Left ventricle myocardium superior (tissue), 1 donor: ENCODE data around the gene S100A14. TPM values are rescaled to one million over a fixed set of nuclear protein-coding genes. Genes with fewer than 3 reads are reported as not detected.

Experiments
- ATAC-seq: fragments of 200-7000 bp; cut with Tn5 transposase; one replicate; pipeline ENCODE4 v1.9.1; 2020; ENCODE audit warnings: mild to moderate bottlenecking, moderate library complexity
- DNase-seq: peaks from one replicate; pipeline ENCODE4 v3.0.0-alpha.2; 2020
- intact Hi-C: fragments of 100-400 bp; cut with micrococcal nuclease; formaldehyde crosslinking; loops from one replicate; pipeline ENCODE4 v1.11.0; 2022
- total RNA-seq: library from RNA; stranded (reverse); fragmentation: NEBNext Ultra II Directional; extraction: Animal tissue kit (Norgen Biotek cat#: 25700); gene quantifications from one replicate; pipeline ENCODE4 v1.2.1, GENCODE V29; 2021
- donor health status: DM: no; HTN: yes; CAD: no; lungs with severe emphysema.

S100A14 gene
- total RNA-seq, 1 donor from 2014 or later = 5.7 TPM

DNA sequence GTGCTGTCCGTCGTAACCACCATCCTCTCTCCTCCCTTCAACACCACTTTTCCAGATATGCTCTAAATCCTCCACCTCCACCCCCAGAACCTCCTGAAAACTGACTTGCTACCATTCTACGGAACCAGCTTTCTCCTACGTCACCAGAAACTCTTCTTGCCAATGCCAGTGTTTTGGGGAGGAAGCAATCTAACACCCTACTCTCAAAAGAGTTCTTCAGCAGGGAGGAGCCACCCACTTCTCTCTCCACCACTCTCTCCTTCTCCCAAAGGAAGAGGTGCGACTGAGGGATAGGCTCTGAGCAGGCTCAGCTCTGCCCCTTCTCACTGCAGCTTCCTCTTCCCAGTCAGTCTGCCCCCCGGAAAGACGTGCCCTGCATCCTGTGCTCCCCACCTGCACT, 44.4 kb downstream of the S100A14 start:
- no peak for ATAC-seq
- DNase-seq = no peak
- intact Hi-C loops = no loop called here

DNA sequence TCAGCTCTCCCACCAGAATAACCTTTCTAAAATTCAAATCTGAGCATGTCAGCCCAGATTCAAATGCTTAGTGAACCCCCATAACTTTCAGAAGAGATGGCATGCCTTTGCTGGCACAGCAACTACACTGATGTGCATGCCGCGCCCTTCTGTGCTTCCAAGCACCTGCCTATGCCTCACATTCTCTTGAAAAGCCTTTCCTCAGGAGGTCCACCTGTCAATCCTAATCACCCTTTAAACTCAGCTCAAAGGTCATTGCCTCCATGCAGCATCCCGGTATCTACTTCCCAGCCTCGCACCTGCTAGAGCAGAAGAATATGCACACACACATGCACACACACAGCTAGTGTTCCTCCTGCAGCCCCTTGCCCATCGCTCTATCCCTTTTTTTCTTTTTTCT, 45.3 kb downstream of the S100A14 start:
- intact Hi-C loops = no loop called here
- DNase-seq = no peak
- ATAC-seq = no peak

DNA sequence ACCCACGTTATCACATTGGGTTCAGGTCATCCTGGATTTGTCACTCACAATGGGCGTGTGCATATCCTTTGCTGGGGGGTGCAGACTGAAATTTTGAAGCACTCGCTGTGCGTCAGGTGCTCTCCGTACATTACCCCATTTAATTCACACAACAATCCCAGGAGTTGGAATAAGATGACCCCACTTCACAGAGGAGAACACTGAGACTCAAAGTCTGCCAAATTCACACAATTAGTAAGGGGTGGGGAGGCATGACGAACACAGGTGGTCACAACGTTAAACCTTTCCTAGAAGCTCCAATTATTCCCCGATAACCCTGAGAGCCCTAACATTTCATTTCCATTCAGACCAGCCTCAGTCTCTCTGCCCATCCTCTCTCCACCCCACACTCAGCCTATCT, 46.7 kb downstream of the S100A14 start:
- ATAC-seq = no peak
- intact Hi-C loops = no loop called here
- no peak for DNase-seq

DNA sequence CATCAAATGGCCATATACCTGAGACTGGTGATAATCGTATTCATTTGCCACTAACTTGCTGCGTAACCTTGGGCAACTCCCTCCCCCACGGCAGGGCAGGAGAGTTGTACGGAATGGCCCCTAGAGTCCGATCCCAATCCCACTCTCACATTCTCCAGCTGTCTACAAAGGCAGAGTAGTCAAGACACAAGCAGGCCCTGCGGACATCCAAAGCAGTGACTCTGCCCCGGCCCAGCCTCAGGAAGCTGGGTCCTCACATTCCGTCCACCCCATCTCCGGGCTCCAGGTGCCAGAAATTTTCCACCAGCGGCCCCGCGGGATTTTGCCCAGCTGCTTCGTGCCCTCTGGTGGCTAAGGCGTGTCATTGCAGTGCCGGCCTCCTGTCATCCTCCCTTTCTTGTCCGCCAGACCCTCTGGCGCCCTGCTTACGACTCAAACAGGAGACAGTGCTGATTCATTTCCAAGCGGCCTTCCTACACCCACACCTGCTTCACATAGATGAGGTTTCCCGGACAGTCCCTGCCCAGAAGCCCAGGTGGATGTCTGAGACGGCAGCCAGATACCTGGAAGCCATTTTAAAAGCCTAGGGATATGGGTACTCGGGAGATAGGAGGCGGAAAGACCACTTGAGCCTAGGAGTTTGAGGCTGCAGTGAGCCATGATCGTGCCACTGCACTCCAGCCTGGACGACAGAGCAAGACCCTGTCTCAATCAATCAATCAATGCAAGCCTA, 47.6 kb downstream of the S100A14 start:
- ATAC-seq = peak; percentile 36

DNA sequence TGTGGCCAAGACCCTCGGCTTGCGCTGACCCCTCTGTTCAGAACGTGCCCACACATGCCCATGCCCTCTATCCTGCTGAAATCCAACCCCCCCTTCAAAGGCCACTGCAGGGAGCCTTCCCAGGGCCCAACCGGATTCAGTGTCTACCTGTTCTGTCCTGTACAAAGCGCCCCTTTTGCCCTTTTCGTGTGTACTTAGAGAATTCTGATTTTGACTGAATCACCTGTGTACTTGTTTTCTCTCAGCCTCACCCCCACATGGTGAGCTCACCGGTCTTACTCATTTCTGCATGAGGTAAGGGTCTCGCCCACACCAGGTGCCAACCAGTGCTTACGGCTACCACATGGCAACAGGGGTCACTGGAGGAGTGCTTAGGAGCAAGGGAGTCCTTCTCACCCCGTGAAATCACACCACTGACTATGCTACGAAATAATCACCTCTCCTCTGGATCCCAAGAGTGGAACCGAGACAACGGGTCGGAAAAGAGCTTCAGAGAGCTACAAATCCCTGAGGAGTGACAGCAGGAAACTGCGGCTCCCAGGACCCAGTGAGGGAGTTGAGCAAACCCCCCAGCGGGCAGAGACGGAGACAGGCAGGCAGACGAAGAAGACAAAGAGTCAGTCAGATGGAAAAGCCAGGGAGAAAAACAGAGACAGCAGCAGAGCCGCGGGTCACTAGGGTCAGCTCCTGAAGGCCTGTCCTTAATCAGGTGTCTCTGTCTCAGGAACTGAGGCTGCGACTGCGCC, 48.3 kb downstream of the S100A14 start:
- intact Hi-C loops = no loop called here
- DNase-seq (no peak), ATAC-seq (no peak)

More for the DNA sequence above, 47.6 kb downstream of the S100A14 start:
- intact Hi-C loops = no loop called here
- DNase-seq = peak; percentile 92

DNA sequence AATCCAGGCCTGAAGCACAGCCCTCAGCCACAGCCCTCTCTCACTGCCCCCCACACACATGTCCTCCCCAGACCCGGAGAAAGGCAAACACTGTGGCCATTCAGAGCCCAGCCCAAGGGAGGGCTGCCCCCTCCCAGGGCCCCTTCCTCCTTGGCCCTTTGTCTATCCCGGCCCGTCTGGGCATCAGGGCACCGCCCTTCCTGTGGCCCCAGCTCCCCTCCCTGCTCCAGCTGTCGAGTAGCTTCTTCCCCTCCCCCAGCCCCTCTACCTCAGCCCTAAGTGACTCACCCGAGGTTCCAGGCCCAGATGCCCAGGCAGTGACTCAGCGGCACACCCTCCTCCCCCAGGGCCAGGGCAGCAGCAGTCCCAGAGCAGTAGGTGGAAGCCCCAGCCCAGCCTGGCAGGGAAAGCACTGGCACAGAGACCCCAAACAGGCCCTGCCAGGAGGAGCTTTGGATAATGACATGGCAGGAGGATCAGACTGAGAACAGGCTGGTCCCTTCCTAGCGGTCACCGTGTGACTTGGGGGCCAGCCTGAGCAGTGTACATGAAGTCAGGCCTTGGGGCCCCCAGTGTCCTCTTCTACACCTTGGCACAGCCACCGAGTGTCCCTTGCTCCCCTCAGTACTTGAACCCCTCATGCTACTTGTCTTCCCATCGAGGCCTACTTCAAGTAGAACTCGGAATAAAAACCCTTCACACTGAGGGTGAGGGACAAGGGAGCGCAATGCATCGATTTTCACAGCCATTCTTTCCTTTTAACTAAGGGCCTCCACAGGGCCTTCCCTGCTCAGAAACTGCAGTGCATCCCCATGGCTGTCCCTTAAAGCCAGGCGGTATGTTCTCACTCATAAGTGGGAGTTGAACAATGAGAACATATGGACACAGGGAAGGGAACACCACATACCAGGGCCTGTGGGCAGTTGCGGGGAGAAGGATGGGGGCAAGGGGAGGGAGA, 49.4 kb downstream of the S100A14 start:
- intact Hi-C loops = no loop called here
- ATAC-seq = peak; percentile 94
- peak; percentile 91 for DNase-seq

DNA sequence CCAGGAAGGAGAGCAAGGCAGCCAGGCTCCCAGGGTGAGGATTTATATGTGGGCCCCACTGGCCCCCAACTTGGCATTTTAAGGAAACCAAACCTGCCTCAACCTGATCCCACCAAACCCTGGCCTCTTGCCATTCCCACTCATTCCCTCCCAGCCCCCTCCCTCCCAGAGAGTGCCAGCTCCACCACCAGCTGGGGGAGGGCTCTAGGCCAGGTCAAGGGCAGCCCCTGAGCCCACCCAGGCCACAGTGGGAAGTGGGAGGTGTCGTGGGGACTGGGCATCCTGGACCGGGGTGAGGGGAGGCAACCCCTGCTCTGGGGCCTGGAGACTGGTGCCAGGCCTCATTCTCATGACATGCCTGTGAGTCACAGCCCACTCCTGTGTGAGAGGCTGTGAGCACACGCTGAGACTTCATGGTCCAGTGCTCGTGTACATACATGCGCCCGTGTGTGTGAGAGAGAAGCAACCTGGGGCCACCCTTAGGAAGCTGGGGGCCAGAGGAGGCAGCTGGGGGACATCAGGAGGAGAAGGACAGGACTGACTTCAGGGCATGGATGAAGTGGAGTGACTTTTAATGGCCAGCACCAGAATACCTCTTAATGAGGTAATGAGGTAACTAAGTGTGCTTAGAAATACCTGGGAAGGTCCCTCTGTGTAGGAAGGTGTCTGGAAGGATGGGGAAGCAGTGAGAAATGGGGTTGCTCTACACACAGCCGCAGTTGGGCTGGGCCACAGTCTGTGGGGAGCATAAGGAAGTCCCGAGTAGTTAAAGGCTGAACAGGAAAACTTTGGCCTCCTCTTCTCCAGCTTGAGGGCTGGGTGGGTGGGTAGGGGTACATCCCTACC, 50.4 kb downstream of the S100A14 start, which contains the start of gene S100A2:
S100A2 (minus strand) TSS at position 316 of the 846 bp plus-strand sequence. CDS start 1,967 bp downstream, outside the sequence.
- DNase-seq = no peak
- intact Hi-C loops = no loop called here
- peak; percentile 28 for ATAC-seq

Other genes starting within 250 kb of the S100A14 start
- gene S100A12, start 240.7 kb downstream of the S100A14 start, total RNA-seq = 3.5 TPM
- 40.7 TPM for gene S100A8, start 225.3 kb downstream of the S100A14 start, total RNA-seq
- not detected for gene S100A7A, start 199.8 kb downstream of the S100A14 start, total RNA-seq
- not detected for gene S100A7, start 155.7 kb downstream of the S100A14 start, total RNA-seq
- 201 TPM for gene S100A6, start 80.3 kb downstream of the S100A14 start, total RNA-seq
- not detected for gene S100A5, start 75.4 kb downstream of the S100A14 start, total RNA-seq
- gene S100A4, start 70.5 kb downstream of the S100A14 start, total RNA-seq = 114 TPM
- gene S100A3, start 67.1 kb downstream of the S100A14 start, total RNA-seq = 0.79 TPM
- 1.9 TPM for gene S100A2, start 50.5 kb downstream of the S100A14 start, total RNA-seq
- 42.2 TPM for gene S100A16, start 3.2 kb downstream of the S100A14 start, total RNA-seq
- 124 TPM for gene S100A13, start 11.2 kb upstream of the S100A14 start, total RNA-seq
- gene S100A1, start 12.1 kb upstream of the S100A14 start, total RNA-seq = 2,048 TPM
- 73.3 TPM for gene CHTOP, start 17.7 kb upstream of the S100A14 start, total RNA-seq
- 60.1 TPM for gene SNAPIN, start 42.4 kb upstream of the S100A14 start, total RNA-seq
- 56.9 TPM for gene ILF2, start 54.7 kb upstream of the S100A14 start, total RNA-seq
- 10.5 TPM for gene NPR1, start 62.4 kb upstream of the S100A14 start, total RNA-seq
- 35.5 TPM for gene INTS3, start 111.7 kb upstream of the S100A14 start, total RNA-seq
- gene SLC27A3, start 159.1 kb upstream of the S100A14 start, total RNA-seq = 9.8 TPM